ENCODE data around the gene AP2B1. TPM values are rescaled to one million over a fixed set of nuclear protein-coding genes. Genes with fewer than 3 reads are reported as not detected.

AP2B1 gene
- total RNA-seq, 4 donors from 2014 or later, result 35.6 to 217 (median 39.7) TPM

- DNase-seq (ENCODE audit: low spot score in 2 of 2), result no peak
- 92 to 95% methylated on average over 40 to 48 of the region's 48 CpGs for WGBS, 2 donors
- no peak for TF ChIP-seq POLR2A (IDR thresholded peaks at IDR 0.05)
- no peak for TF ChIP-seq CTCF (IDR thresholded peaks at IDR 0.05)
- intact Hi-C loops (cut with DNase I; ENCODE audit: low total_unique reads), result no loop called here
- H3K4me3 ChIP-seq (ENCODE audit: low read depth, poor library complexity, severe bottlenecking), result no peak overlapping the region
Measured at GRCh38 chr17:35769895-35770486, 182.9 kb downstream of the AP2B1 start.

GRCh38 chr17:35773129-35773528 lies 186.0 kb downstream of the AP2B1 start:
- TF ChIP-seq POLR2A (IDR thresholded peaks at IDR 0.05), result no peak
- intact Hi-C loops (cut with DNase I; ENCODE audit: low total_unique reads), result no loop called here
- 65 to 80% methylated on average over 13 to 20 of the region's 20 CpGs for WGBS, 2 donors

GRCh38 chr17:35773679-35774425 lies 186.7 kb downstream of the AP2B1 start:
- intact Hi-C loops (cut with DNase I; ENCODE audit: low total_unique reads), result no loop called here
- TF ChIP-seq CTCF (IDR thresholded peaks at IDR 0.05) (no peak), POLR2A (IDR thresholded peaks at IDR 0.05) (no peak)
- no peak for DNase-seq (ENCODE audit: low spot score in 2 of 2)
- no peak overlapping the region for H3K4me3 ChIP-seq (ENCODE audit: low read depth, poor library complexity, severe bottlenecking)
- WGBS, 2 donors, result 48 to 62% methylated on average over 8 to 9 of the region's 10 CpGs

More at GRCh38 chr17:35773129-35773528, 186.0 kb downstream of the AP2B1 start:
- no peak for DNase-seq (ENCODE audit: low spot score in 2 of 2)
- H3K4me3 ChIP-seq (ENCODE audit: low read depth, poor library complexity, severe bottlenecking), result no peak overlapping the region

GRCh38 chr17:35774499-35774898 lies 187.4 kb downstream of the AP2B1 start:
- DNase-seq (ENCODE audit: low spot score in 2 of 2), result no peak
- WGBS, 2 donors, result 38 to 40% methylated on average over 5 of the region's 5 CpGs
- H3K4me3 ChIP-seq (ENCODE audit: low read depth, poor library complexity, severe bottlenecking), result no peak overlapping the region
- intact Hi-C loops (cut with DNase I; ENCODE audit: low total_unique reads), result no loop called here
- TF ChIP-seq CTCF (IDR thresholded peaks at IDR 0.05) (no peak), POLR2A (IDR thresholded peaks at IDR 0.05) (no peak)

GRCh38 chr17:35775039-35775438 lies 187.9 kb downstream of the AP2B1 start:
- WGBS, 2 donors, result 68 to 71% methylated on average over 5 of the region's 5 CpGs
- DNase-seq (ENCODE audit: low spot score in 2 of 2), result no peak
- no peak for TF ChIP-seq POLR2A (IDR thresholded peaks at IDR 0.05)
- no peak for TF ChIP-seq CTCF (IDR thresholded peaks at IDR 0.05)
- intact Hi-C loops (cut with DNase I; ENCODE audit: low total_unique reads), result no loop called here
- H3K4me3 ChIP-seq (ENCODE audit: low read depth, poor library complexity, severe bottlenecking), result no peak overlapping the region

- intact Hi-C loops (cut with DNase I; ENCODE audit: low total_unique reads), result no loop called here
- TF ChIP-seq POLR2A (IDR thresholded peaks at IDR 0.05) (no peak), CTCF (IDR thresholded peaks at IDR 0.05) (no peak)
- WGBS, 2 donors, result 44 to 63% methylated on average over 6 of the region's 6 CpGs
- DNase-seq (ENCODE audit: low spot score in 2 of 2), result no peak
- no peak overlapping the region for H3K4me3 ChIP-seq (ENCODE audit: low read depth, poor library complexity, severe bottlenecking)
Measured at GRCh38 chr17:35775583-35775982, 188.5 kb downstream of the AP2B1 start.

Other genes starting within 250 kb of the AP2B1 start
- gene SLFN11, start 213.7 kb upstream of the AP2B1 start, total RNA-seq, result 10 to 100 TPM in 1 of 4 donors, 1 to 10 TPM in 3; 3.3 to 11.4 (median 7.0) TPM
- gene SLFN12, start 154.8 kb upstream of the AP2B1 start, total RNA-seq, result 1 to 10 TPM; 1.2 to 2.5 (median 1.9) TPM
- gene SLFN13, start 138.6 kb upstream of the AP2B1 start, total RNA-seq, result 1 to 10 TPM; 2.9 to 7.8 (median 5.1) TPM
- gene SLFN12L, start 49.6 kb upstream of the AP2B1 start, total RNA-seq, result under 1 TPM; 0.12 to 0.80 (median 0.46) TPM
- gene SLFN14, start 26.5 kb upstream of the AP2B1 start, total RNA-seq, result not detected
- 1 to 10 TPM; 6.1 to 9.0 (median 6.7) TPM for gene PEX12, start 8.8 kb upstream of the AP2B1 start, total RNA-seq
- gene RASL10B, start 144.3 kb downstream of the AP2B1 start, total RNA-seq, result 1 to 10 TPM in 3 of 4 donors, under 1 TPM in 1; 0.66 to 2.4 (median 1.5) TPM
- gene GAS2L2, start 165.9 kb downstream of the AP2B1 start, total RNA-seq, result under 1 TPM in 1 of 4 donors, not detected in 3; 0.93 TPM
- gene C17orf50, start 173.6 kb downstream of the AP2B1 start, total RNA-seq, result not detected
- gene MMP28, start 208.3 kb downstream of the AP2B1 start, total RNA-seq, result 100 to 1,000 TPM in 1 of 4 donors, 10 to 100 TPM in 3; 62.5 to 115 (median 79.1) TPM
- 10 to 100 TPM; 39.0 to 79.0 (median 60.0) TPM for gene TAF15, start 222.2 kb downstream of the AP2B1 start, total RNA-seq

Data from lower leg skin (tissue), 4 donors.